ENCODE measurements around the gene SPTBN1.

SPTBN1 gene

DNA sequence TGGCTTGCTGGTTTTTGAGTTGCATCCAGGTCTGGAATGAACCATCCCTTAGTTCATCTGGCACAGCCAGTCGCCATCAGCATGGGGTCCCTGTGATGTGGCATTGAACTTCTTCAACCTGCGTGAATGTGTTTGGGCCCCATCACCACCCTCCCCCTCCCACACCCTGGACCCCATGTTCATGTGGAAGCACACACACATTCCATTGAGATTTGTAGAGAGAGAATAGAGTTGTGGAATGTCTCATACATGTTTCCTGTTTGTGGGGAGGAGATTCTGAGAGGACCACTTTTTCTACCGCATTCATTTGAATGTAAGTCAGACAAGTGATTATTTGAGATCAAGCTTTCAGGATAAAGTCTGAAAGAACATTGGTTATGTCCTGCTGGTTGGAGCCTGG is 149.7 kb downstream of the SPTBN1 start:
- Histone ChIP-seq H3K9ac (ENCODE audit: insufficient read length, low read depth) (no peak overlapping the region), H3K27me3 (ENCODE audit: insufficient read depth, insufficient read length) (no peaks in the 10 kb centered on the region), H3K4me3 (ENCODE audit: insufficient read length, low read depth) (no peak overlapping the region), H3K9me3 (ENCODE audit: insufficient read depth, low read length) (no peaks in the 10 kb centered on the region), H3K36me3 (ENCODE audit: insufficient read depth, insufficient read length, low read length) (peaks cover 8% of the 10 kb centered on the region), H3K4me1 (ENCODE audit: insufficient read depth, insufficient read length) (no peaks in the 10 kb centered on the region)
- DNase-seq (ENCODE audit: low read depth, low spot score), result no peak
- no peak for TF ChIP-seq YY1 (IDR thresholded peaks at IDR 0.05; ENCODE audit: insufficient read depth, insufficient read length)
- no peak for TF ChIP-seq SUZ12 (IDR thresholded peaks at IDR 0.05; ENCODE audit: extremely low read depth, insufficient read depth, insufficient read length)
- no peak for TF ChIP-seq ZNF274 (IDR thresholded peaks at IDR 0.05; ENCODE audit: low read depth, low read length)

DNA sequence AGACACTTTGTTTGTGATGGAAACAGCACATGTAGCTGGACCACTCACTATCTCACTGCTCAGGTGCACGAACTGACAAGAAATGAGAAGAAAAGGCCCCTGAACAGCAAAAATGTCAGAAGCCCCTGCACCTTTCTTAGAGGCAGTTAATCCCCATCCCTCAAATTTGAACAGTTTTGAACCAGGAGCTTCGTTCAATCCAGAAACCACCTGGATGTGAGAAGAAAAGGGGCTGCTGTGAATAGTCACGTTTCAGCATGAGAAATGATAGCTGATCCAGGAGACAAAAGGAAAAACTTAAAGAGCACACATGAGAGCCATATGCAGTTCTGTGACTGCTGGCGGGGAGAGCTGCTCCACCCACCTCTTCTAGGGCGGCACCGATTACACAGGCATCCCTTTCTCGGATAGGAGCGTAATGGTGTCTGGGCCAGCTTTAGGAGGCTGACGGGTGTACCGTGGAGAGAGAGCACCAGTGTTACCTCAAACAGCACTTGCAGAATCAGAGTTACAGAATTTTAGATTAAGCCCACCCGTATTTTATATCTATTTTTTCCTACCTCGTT is 150.3 kb downstream of the SPTBN1 start:
- no peak for DNase-seq (ENCODE audit: low read depth, low spot score)
- Histone ChIP-seq H3K4me3 (ENCODE audit: insufficient read length, low read depth) (no peak overlapping the region), H3K27me3 (ENCODE audit: insufficient read depth, insufficient read length) (no peaks in the 10 kb centered on the region), H3K4me1 (ENCODE audit: insufficient read depth, insufficient read length) (no peaks in the 10 kb centered on the region), H3K36me3 (ENCODE audit: insufficient read depth, insufficient read length, low read length) (peaks cover 6% of the 10 kb centered on the region), H3K9me3 (ENCODE audit: insufficient read depth, low read length) (no peaks in the 10 kb centered on the region), H3K9ac (ENCODE audit: insufficient read length, low read depth) (no peak overlapping the region)
- TF ChIP-seq YY1 (IDR thresholded peaks at IDR 0.05; ENCODE audit: insufficient read depth, insufficient read length) (no peak), ZNF274 (IDR thresholded peaks at IDR 0.05; ENCODE audit: low read depth, low read length) (no peak), SUZ12 (IDR thresholded peaks at IDR 0.05; ENCODE audit: extremely low read depth, insufficient read depth, insufficient read length) (no peak)

DNA sequence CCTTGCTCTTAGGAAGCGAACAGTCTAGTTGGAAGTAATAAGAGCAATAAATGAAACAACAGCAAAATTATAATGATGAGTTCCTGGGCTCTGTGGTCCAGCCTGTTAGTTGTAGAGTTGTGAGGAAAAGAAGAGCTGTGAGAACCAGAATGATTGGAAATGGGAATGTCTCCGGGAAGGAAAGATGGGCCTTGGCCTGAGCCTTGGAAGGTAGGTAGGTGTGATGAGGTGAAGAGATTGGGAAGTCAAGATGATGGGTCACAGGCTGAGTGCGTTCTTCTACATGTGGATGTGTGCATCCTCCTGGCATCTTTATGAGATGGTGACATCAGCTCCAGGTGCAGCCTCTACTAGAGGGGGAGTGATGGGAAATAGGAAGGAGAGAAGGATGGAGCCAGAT is 152.1 kb downstream of the SPTBN1 start:
- H3K4me1 ChIP-seq (ENCODE audit: insufficient read depth, insufficient read length), result no peaks in the 10 kb centered on the region
- no peak overlapping the region for H3K4me3 ChIP-seq (ENCODE audit: insufficient read length, low read depth)
- H3K27me3 ChIP-seq (ENCODE audit: insufficient read depth, insufficient read length), result no peaks in the 10 kb centered on the region
- no peaks in the 10 kb centered on the region for H3K9me3 ChIP-seq (ENCODE audit: insufficient read depth, low read length)
- H3K9ac ChIP-seq (ENCODE audit: insufficient read length, low read depth), result no peak overlapping the region
- DNase-seq (ENCODE audit: low read depth, low spot score), result no peak
- H3K36me3 ChIP-seq (ENCODE audit: insufficient read depth, insufficient read length, low read length), result peaks cover 16% of the 10 kb centered on the region
- TF ChIP-seq YY1 (IDR thresholded peaks at IDR 0.05; ENCODE audit: insufficient read depth, insufficient read length) (no peak), ZNF274 (IDR thresholded peaks at IDR 0.05; ENCODE audit: low read depth, low read length) (no peak), SUZ12 (IDR thresholded peaks at IDR 0.05; ENCODE audit: extremely low read depth, insufficient read depth, insufficient read length) (no peak)

DNA sequence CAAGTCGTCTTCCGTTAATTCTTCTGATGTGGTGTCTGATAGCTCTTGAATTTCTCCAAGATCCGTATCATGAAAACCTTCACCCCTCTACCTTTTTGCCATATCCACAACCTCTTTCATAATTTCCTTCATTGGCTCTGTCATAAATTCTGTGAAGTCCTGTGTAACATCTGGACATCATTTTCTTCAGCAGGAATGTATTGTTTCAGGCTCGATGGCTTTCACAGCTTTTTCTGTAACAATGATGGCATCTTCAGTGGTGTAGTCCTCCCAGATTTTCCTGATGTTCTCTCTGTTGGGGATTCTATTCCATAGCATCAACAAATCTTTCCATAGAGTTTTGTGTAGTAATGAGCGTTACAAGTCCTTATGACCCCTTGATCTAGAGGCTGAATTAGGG is 153.1 kb downstream of the SPTBN1 start:
- no peak for TF ChIP-seq ZNF274 (IDR thresholded peaks at IDR 0.05; ENCODE audit: low read depth, low read length)
- TF ChIP-seq YY1 (IDR thresholded peaks at IDR 0.05; ENCODE audit: insufficient read depth, insufficient read length), result no peak
- no peak for TF ChIP-seq SUZ12 (IDR thresholded peaks at IDR 0.05; ENCODE audit: extremely low read depth, insufficient read depth, insufficient read length)
- Histone ChIP-seq H3K4me1 (ENCODE audit: insufficient read depth, insufficient read length) (no peaks in the 10 kb centered on the region), H3K4me3 (ENCODE audit: insufficient read length, low read depth) (no peak overlapping the region), H3K9me3 (ENCODE audit: insufficient read depth, low read length) (no peaks in the 10 kb centered on the region), H3K9ac (ENCODE audit: insufficient read length, low read depth) (no peak overlapping the region), H3K27me3 (ENCODE audit: insufficient read depth, insufficient read length) (no peaks in the 10 kb centered on the region), H3K36me3 (ENCODE audit: insufficient read depth, insufficient read length, low read length) (peaks cover 26% of the 10 kb centered on the region)
- DNase-seq (ENCODE audit: low read depth, low spot score), result no peak

DNA sequence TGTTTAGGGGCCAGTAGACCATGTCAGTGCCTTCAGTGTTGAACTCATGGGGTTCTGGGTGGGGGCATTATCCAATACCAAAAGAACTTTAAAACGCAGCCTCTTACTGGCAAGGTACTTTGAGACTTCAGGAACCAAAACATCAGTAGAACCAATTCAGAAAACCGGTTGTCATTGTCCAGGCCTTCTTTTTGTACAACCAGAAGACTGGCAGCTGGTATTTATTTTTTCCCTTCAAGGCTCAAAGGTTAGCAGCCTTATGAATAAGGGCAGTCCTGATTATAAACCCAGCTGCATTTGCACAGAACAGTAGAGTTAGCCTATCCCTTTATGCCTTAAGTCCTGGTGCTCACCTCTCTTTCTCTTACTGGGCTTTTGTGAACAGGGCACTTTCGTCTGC is 153.5 kb downstream of the SPTBN1 start:
- Histone ChIP-seq H3K9ac (ENCODE audit: insufficient read length, low read depth) (no peak overlapping the region), H3K9me3 (ENCODE audit: insufficient read depth, low read length) (no peaks in the 10 kb centered on the region), H3K27me3 (ENCODE audit: insufficient read depth, insufficient read length) (no peaks in the 10 kb centered on the region), H3K4me3 (ENCODE audit: insufficient read length, low read depth) (no peak overlapping the region), H3K4me1 (ENCODE audit: insufficient read depth, insufficient read length) (no peaks in the 10 kb centered on the region), H3K36me3 (ENCODE audit: insufficient read depth, insufficient read length, low read length) (peaks cover 26% of the 10 kb centered on the region)
- DNase-seq (ENCODE audit: low read depth, low spot score), result no peak
- TF ChIP-seq SUZ12 (IDR thresholded peaks at IDR 0.05; ENCODE audit: extremely low read depth, insufficient read depth, insufficient read length), result no peak
- no peak for TF ChIP-seq ZNF274 (IDR thresholded peaks at IDR 0.05; ENCODE audit: low read depth, low read length)
- TF ChIP-seq YY1 (IDR thresholded peaks at IDR 0.05; ENCODE audit: insufficient read depth, insufficient read length), result no peak

DNA sequence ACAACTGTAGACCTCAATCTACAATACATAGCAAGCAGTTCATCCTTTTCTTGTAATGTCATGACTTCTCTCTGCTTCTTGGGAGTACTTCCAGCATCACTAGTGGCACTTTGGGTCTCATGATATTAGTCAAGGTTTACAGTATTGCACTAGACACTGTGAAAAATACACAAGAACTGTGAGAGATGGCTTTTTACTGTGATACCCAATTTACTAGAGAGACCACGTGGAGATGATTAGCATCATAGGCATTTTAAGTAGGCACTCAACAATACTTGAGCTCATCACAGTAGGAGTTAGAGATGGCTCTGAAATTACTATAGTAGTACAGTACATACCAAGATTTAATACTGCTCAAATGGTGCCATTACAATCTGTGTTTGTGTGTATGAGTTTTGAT is 154.6 kb downstream of the SPTBN1 start:
- no peaks in the 10 kb centered on the region for H3K4me1 ChIP-seq (ENCODE audit: insufficient read depth, insufficient read length)
- no peak overlapping the region for H3K4me3 ChIP-seq (ENCODE audit: insufficient read length, low read depth)
- H3K36me3 ChIP-seq (ENCODE audit: insufficient read depth, insufficient read length, low read length), result peaks cover 34% of the 10 kb centered on the region
- DNase-seq (ENCODE audit: low read depth, low spot score), result no peak
- H3K9me3 ChIP-seq (ENCODE audit: insufficient read depth, low read length), result no peaks in the 10 kb centered on the region
- TF ChIP-seq YY1 (IDR thresholded peaks at IDR 0.05; ENCODE audit: insufficient read depth, insufficient read length) (no peak), SUZ12 (IDR thresholded peaks at IDR 0.05; ENCODE audit: extremely low read depth, insufficient read depth, insufficient read length) (no peak), ZNF274 (IDR thresholded peaks at IDR 0.05; ENCODE audit: low read depth, low read length) (no peak)
- no peaks in the 10 kb centered on the region for H3K27me3 ChIP-seq (ENCODE audit: insufficient read depth, insufficient read length)
- no peak overlapping the region for H3K9ac ChIP-seq (ENCODE audit: insufficient read length, low read depth)

DNA sequence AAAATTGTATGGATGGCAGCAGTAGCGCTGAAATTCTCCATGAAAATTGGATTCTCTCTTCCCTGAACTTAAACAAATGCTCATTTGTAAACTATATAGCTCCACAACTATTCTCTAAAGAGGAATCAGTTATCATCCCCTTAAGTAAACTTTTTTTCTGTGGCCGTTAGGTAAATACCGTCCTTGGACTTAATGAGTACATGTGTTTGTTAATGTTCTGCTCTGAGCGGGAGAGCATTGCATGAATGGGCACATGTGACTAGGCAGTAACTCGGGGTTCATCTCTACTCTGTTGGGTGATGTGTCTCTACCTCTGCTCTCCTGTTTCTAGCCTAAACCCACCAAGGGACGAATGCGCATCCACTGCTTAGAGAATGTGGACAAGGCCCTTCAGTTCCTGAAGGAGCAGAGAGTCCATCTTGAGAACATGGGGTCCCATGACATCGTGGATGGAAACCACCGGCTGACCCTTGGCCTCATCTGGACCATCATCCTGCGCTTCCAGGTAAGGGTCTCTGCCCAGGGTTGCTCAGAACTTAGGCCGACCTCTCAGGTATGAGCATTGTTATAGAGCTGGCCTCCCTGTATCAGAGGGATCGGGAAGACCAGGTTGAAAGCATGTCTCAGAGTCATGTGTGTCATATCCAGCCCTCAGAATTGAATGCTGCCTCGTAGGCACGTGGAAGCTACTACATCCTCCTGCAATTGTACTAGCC is 155.9 kb downstream of the SPTBN1 start:
- no peak overlapping the region for H3K4me3 ChIP-seq (ENCODE audit: insufficient read length, low read depth)
- no peak overlapping the region for H3K9ac ChIP-seq (ENCODE audit: insufficient read length, low read depth)
- TF ChIP-seq SUZ12 (IDR thresholded peaks at IDR 0.05; ENCODE audit: extremely low read depth, insufficient read depth, insufficient read length) (no peak), YY1 (IDR thresholded peaks at IDR 0.05; ENCODE audit: insufficient read depth, insufficient read length) (no peak), ZNF274 (IDR thresholded peaks at IDR 0.05; ENCODE audit: low read depth, low read length) (no peak)
- no peaks in the 10 kb centered on the region for H3K9me3 ChIP-seq (ENCODE audit: insufficient read depth, low read length)
- no peaks in the 10 kb centered on the region for H3K27me3 ChIP-seq (ENCODE audit: insufficient read depth, insufficient read length)
- H3K36me3 ChIP-seq (ENCODE audit: insufficient read depth, insufficient read length, low read length), result peaks cover 46% of the 10 kb centered on the region
- DNase-seq (ENCODE audit: low read depth, low spot score), result no peak
- no peaks in the 10 kb centered on the region for H3K4me1 ChIP-seq (ENCODE audit: insufficient read depth, insufficient read length)
